ENCODE results near the gene PGAM1.
"Not testable (repeated sequence)": the region's sequence is repeated elsewhere in the genome, so short reads cannot be mapped to it uniquely, and the experiment has no call there.

The PGAM1 gene

DNA sequence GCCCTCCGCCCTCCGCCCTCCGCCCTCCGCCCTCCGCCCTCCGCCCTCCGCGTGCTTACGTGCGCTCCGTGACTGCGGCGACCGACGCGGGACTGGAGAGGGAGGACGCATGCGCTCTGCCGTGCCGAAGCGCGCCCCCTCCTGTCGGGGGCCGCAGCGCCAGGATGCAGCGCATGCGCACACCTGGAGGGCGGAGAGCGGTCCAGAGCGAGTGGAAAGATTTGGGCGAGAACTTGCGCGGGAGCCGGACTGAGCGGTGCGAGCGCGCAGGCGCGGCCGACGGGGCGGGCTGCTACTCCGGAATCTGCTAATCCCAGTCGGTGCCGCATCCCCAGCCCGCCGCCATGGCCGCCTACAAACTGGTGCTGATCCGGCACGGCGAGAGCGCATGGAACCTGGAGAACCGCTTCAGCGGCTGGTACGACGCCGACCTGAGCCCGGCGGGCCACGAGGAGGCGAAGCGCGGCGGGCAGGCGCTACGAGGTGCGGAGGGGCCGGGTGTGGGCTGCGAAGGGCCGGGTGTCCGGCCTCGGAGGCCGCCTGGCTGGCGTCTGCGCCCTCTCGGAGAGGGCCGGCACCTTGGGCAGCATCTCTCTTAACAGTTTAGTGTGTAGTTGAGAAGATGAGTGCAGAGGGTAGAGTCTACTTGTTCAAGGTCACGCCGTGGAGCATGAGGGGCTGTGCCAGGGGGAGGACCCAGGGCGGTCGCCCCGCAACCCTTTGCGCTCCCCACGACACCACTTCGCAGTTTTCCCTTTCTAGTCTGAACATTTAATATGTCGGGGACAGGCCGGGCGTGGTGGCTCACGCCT lies at the start of gene PGAM1:
TSS of gene PGAM1 (plus strand) at position 228 of the 812 bp plus-strand sequence. CDS start at position 345, 117 bp downstream.
- peak; percentile 95 for DNase-seq (ENCODE audit: low spot score)

- no peak for DNase-seq (ENCODE audit: low spot score)
Observed at GRCh38 chr10:97376413-97376812, 49.6 kb upstream of the PGAM1 start.

DNA sequence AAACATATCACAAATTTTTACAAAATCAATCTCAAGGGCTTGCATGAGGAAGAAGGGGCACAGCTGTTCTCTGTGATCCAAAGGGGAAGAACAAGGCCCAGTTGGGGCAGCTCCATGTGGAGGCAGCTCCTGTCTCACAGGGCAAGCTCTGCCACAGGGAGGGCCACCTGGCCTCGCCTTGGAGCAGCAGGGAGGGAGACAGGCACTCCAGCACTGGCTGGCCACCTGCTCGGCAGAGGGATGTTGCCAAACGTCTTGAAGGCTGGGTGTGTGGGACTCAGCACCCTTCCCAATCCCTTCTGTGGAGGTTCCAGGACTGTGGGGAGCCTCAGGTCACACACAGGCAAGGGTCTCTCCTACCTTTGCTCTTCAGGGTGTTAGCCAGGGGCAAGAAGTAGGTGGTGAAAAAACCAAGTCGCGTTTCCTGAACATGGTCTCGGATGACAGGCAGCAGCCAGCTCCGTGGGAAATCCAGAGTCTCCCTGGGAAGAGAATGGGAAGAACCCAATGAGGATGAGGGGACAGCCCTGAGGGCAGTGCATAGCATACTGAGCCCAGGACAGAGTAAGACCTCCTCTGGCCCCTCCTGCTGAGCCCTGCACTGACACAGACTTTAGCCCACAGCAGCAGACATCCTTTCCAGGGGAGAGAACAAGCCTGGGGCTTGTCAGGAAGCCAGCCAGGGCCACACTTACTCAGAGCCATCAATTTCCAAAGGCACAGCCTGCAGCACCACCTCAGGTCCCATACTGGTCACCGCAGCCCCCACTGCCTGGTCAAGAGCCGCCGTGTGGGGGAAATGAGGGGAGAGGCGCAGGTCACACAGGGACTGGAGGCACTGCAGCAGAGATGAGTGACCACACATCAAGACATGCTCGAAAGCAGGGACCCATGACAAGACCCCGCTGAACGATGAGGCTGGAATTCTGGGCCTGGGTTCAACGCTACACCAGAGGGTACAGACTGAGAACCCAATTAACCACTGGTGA lies 46.8 kb upstream of the PGAM1 start:
- no peak for DNase-seq (ENCODE audit: low spot score)

DNA sequence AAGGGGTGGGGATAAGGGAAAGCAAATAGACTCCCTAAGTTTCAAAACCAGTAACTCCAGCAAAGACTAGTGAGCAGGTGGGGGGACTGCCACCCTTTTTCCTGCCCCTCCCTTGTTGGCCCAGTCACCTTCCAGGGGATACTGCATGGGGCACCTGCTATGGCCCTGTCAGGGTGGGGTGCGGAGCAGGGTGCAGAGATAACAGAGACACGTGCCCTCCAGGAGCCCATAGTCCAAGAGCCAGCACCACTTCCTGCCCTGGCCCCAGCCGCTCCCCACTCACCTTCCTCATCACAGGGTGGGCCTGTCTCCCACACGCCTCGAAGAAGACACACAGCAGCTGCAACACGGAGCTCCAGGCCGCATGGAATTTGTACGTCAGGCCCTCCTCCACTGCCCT lies 45.5 kb upstream of the PGAM1 start:
- DNase-seq (ENCODE audit: low spot score): no peak

DNA sequence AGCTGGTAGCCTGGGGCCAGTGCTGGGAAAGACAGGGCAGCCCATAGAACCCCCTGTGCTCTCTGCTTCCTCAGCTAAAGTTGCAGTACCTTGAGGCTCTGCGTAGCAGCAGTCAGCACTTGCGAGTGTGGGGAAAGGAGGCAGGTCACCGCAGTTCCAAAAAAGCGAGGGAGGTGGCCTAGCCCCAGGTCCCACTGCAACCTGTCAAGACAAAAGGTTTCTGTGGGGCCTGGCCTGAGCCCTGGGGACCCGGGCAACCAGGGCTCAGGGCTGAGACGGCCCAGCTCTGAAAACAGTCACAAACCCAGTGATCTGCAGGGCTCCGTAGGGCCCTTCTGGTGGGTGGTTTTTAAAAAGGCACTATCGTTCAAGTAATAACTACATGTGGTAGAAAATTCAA lies 44.4 kb upstream of the PGAM1 start:
- DNase-seq (ENCODE audit: low spot score): no peak

- no peak for DNase-seq (ENCODE audit: low spot score)
Observed at GRCh38 chr10:97383159-97383558, 42.8 kb upstream of the PGAM1 start.

- DNase-seq (ENCODE audit: low spot score): no peak
Observed at GRCh38 chr10:97384156-97384555, 41.8 kb upstream of the PGAM1 start.

- no peak for DNase-seq (ENCODE audit: low spot score)
Observed at GRCh38 chr10:97384641-97385040, 41.4 kb upstream of the PGAM1 start.

DNA sequence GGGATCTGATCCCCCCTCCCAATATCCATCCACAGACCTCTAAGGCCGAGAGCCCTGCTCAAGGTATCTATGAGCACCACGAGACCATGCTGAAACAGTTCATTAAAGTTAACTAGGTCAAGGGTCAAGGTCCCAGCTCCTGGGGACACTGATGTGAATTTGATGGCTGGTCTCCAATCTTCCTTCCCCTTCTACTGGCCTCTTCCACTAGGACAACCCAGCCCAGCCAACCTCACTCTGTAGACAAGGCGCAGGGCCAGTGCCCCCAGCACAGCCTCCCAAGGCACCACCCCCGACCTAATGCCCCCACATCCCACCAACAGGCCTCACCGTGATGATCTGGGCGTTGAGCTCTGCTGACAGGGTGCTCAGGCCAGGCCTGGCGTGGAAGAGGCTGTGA lies 40.4 kb upstream of the PGAM1 start:
- DNase-seq (ENCODE audit: low spot score): no peak

DNA sequence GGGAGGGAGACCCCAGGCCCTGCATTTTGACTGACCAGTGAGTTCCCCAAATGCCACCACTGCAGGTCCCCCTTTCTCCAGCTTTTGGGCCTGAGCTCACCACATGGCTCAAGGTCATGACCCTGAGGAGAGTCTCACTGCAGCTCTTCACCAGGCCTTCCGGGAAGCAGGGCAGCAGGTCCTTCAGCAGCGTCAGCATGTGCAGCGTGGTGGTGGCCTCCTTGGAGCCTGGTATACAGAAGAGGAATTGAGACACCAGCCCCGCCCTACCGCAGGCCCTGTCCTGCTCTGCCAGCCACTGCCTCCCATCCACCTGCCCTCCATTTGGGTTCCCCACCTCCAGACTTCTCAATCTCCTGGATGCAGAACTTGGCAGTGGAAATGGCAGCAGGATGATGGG lies 37.8 kb upstream of the PGAM1 start:
- DNase-seq (ENCODE audit: low spot score): no peak

- no peak for DNase-seq (ENCODE audit: low spot score)
Observed at GRCh38 chr10:97390091-97390490, 35.9 kb upstream of the PGAM1 start.

DNA sequence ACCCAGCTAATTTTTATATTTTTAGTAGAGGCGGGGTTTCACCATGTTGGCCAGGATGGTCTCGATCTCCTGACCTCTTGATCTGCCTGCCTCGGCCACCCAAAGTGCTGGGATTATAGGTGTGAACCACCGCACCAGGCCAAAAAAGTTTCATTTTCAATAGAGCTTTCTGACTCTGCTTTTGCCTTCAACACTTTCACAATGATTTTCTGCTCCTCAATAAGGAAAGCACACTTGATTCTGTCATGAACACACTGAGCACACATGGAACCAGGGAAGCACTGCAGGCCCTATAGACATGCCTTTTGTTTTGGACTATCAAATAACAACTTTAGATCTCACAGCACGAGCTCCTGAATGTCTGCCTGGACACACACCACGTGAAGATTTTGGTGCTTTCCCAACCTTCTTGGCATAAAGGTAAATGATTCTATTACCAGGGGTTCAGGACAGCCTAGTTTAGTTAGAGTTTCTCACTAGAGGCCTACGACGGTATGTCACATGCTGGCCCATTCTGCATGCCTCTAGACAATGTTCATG lies 32.9 kb upstream of the PGAM1 start:
- no peak for DNase-seq (ENCODE audit: low spot score)

DNA sequence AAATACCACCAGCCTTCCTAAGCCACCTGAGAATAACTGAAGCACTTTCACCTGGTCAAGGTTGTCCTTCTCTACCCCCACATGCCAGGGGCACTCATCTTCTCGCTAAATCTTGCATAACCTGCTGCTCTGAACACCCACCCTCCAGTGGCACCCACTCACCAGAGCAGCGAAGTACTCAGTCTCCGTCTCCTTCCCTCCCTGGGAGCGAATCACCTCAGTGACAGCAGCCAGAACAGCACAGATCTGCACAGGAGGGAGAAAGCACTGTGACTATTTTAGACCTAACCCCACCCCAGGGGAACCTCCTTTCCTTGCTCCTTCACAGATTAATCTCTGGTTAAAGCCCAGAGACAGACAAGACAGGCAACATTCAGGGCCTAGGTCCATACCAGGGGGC lies 29.9 kb upstream of the PGAM1 start:
- no peak for DNase-seq (ENCODE audit: low spot score)

GRCh38 chr10:97399843-97400545 lies 26.0 kb upstream of the PGAM1 start:
- DNase-seq (ENCODE audit: low spot score): peak; percentile 27

DNA sequence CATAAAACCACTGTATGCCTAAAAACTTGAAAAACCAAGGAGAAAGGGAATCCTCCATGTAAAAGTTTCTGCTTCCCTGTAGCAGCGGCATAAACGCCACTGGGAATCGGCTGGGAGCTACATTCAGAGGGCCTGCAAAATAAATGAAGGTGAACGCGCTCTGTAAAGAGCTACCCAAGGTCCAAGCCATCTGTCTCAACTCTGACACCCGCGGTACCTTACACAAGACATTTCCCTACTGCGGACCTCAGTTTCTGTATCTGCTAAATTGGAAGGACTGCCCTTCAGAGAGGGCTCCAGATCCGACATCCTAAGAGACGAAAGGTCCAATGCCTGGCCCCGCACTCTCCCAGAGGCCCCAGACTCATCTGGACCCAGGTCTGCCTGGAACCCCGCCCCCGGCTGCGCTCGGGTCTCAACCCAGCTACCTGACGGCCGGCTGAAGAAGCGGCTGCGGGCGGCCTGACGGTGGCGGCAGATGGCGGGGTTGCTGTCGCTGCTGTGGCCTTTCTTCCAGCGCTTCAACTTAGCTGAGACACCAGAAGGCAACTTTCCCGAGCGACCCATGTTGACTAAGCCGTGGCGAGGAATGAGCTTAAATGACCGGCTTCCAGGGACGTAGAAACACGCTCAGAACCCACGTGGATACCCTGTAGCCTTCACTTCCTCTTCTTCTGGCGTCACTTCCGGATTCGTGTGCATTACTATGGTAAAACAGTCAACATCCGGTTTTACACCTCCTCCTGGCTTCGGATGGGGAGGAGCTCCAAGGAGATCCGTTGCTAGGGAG lies 25.1 kb upstream of the PGAM1 start, which contains the start of gene RRP12:
TSS of gene RRP12 (minus strand) at position 676 of the 790 bp plus-strand sequence. CDS start at position 567, 109 bp downstream.
- DNase-seq (ENCODE audit: low spot score): peak; percentile 99

- no peak for DNase-seq (ENCODE audit: low spot score)
Observed at GRCh38 chr10:97401455-97401919, 24.5 kb upstream of the PGAM1 start.

DNA sequence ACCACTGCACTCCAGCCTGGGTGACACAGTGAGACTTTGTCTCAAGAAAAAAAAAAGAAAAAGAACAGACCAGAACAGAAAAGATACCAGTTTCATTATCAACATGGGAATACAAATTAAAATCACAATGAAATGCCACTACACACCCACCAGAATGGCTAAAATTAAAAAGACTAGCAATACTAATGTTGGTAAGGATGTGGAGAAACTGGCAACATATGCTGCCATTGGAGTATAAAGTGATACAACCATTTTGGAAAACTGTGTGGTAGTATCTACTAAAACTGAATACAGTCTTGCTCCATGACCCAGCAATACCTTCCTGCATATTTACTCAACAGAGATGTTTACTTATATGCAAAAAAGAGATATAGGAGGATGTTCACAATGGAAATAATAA lies 21.9 kb upstream of the PGAM1 start:
- no peak for DNase-seq (ENCODE audit: low spot score)

DNA sequence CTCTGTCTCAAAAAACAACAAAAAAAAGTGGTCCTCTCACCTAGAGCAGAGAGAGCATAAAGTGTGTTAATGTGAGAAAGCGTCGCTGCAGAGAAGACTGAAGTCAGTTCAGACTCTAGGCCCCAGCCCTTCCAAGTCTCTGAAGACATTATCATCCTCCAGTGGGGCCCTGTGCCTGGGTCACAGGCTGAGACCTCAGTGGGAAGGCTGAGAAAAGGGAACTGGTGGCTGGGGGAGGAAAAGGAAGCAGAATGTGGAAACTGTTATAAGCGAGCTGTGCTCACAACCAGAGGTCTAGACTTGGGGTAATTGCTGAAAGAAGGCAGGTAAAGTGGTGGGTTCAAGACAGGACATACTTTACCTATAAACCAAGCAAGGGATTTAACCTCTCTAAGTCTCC lies 19.9 kb upstream of the PGAM1 start:
- peak; percentile 54 for DNase-seq (ENCODE audit: low spot score)

DNA sequence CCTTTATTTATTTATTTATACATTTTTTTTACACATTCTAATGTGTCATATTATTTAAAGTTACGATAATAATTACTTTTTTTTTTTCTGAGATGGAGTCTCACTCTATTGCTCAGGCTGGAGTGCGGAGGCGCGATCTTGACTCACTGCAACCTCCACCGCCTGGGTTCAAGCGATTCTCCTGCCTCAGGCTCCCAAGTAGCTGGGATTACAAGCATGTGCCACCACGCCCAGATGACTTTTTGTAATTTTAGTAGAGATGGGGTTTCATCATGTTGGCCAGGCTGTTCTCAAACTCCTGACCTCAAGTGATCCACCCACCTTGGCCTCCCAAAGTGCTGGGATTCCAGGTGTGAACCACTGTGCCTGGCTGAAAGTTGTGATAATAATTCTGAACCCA lies 19.5 kb upstream of the PGAM1 start:
- not testable (repeated sequence) for DNase-seq (ENCODE audit: low spot score)

DNA sequence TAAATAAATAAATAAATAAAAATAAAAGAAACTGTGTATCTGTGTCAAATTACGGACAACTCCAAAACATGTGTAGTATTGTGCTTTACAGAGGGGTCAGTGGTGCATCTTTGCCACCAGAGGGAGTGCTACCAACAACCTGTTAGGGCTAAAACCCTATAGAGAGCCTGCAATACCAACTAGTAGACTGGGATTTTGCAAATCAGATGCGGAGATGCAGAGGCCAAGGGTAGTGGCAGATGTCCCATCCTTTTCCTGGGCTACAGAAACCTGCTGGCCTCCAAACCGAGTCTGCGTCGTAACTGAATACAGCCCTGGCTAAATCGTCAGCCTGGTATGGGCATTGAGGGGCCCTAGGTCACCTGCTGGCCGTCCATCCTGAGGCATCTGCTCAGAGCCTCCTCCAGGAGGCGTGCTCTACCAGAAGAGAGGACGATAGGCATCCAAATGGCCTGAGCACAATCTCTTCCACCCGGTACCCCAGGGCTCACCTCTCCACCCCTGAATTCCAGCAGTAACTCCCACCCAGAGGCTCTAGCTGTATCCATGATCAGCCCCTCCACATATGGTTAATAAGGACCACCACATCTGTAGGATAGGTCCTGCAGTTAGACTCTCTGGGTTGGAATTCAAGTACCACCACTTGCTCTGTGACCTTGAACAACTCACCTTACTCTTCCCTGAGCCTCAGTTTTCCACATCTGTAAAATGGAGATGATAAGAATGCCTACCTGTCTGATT lies 18.6 kb upstream of the PGAM1 start:
- DNase-seq (ENCODE audit: low spot score): peak; percentile 80

Data from pons (tissue), 1 donor.